GM10266 (cell line): ENCODE data around the gene HYAL2.

ENCODE experiments used
- DNase-seq: peaks from one replicate; pipeline ENCODE4 v3.0.0; 2012; ENCODE audit errors: extremely low spot score
- TF ChIP-seq, protein P1 (sequence below): IDR thresholded peaks from 2 replicates; pipeline ENCODE4 v1.5.1; 2012; ENCODE audit warnings: mild to moderate bottlenecking, low read depth; ENCODE audit not compliant: control insufficient read depth, insufficient read depth; ENCODE audit errors: missing control alignments

The HYAL2 gene

DNA sequence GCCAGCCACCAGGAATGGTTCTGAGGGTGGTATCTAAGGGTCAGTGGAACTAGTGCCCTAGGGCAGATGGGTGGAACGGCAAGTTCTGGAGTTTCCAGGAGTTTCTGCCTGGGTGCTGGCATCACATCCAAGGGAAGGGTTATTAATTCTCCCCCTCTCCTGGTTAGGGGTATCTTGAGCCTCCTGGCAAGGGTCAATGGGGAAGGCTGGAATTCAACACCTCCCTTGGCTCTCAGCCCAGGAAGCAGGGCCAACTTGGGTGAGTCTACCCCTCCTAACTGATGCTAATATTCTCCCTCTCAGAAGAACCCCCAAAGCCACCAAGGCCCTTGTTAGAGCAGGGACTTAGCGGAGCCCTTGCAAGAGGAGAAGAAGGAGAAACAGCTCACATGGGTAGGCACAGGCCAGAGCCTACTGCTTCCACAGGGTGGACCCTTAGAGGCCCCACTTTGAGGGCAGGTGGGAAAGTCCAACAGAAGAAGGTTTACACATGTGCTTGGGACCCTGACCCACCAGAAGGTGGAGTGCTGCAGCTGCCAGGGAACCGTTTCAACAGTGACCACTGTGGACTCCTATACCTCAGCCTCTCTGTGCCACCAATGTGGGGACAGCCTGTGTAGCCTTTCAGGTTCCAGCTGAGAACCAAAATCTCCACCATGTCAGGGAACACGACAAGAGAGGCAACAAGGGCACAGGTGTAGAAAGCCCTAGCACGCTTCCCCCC lies 33.4 kb upstream of the HYAL2 start:
- no peak for DNase-seq
- TF ChIP-seq, protein P1, sequence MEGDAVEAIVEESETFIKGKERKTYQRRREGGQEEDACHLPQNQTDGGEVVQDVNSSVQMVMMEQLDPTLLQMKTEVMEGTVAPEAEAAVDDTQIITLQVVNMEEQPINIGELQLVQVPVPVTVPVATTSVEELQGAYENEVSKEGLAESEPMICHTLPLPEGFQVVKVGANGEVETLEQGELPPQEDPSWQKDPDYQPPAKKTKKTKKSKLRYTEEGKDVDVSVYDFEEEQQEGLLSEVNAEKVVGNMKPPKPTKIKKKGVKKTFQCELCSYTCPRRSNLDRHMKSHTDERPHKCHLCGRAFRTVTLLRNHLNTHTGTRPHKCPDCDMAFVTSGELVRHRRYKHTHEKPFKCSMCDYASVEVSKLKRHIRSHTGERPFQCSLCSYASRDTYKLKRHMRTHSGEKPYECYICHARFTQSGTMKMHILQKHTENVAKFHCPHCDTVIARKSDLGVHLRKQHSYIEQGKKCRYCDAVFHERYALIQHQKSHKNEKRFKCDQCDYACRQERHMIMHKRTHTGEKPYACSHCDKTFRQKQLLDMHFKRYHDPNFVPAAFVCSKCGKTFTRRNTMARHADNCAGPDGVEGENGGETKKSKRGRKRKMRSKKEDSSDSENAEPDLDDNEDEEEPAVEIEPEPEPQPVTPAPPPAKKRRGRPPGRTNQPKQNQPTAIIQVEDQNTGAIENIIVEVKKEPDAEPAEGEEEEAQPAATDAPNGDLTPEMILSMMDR, result no peak

DNA sequence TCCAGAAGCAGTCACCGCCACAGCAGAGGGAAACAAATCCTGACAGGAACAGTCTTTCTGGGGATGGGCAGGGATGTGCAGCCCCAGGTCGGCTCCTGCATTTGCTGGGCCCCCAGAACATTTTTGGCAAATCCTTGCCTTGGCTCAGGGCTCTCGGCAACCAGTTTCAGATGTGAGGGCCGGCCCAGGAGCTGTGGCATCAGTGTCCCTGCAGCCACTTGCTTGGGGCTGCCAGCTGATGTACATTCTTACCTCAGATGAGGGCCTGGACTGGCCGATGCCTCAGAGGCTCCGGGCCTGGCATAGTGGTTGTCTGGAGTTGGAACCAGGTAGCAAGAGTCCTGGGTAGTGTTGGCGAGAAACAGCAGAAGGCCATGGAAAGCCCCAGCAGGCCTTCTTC lies 32.3 kb upstream of the HYAL2 start:
- TF ChIP-seq, protein P1, result no peak
- no peak for DNase-seq

DNA sequence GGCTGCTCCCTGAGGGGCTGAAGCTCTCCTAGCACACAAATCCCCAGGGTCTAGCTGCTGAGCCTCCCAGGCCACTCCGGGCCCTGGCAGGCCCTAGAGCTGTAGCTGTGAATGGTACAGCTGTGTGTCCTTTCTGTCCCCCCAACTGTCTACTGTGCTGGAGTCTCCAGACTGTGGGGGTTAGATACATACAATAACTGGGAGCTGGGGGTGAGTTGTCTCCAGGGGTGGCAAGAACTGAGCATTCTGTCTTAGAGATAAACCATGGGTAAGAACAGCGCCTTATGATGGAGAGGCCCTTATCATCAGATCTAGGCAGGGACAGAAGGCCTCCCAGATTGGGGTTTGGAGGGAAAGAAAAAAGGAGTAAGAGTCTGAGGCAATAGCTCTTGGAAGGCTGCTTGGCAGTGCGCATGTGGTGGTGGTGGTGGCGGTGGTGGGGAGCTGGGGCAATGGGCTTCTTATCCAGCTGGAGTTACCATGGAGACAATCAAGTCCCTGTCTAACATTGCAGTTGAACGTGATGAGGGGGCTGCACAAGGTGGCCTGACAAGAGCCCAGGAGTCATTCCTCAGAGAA lies 31.7 kb upstream of the HYAL2 start:
- DNase-seq, result no peak
- TF ChIP-seq, protein P1, result no peak

- no peak for DNase-seq
Measured at GRCh38 chr3:50353245-50354004, 30.9 kb upstream of the HYAL2 start.

GRCh38 chr3:50352781-50353180 lies 30.2 kb upstream of the HYAL2 start:
- DNase-seq, result no peak
- TF ChIP-seq, protein P1, result no peak

More at GRCh38 chr3:50353245-50354004, 30.9 kb upstream of the HYAL2 start:
- TF ChIP-seq, protein P1, result no peak

DNA sequence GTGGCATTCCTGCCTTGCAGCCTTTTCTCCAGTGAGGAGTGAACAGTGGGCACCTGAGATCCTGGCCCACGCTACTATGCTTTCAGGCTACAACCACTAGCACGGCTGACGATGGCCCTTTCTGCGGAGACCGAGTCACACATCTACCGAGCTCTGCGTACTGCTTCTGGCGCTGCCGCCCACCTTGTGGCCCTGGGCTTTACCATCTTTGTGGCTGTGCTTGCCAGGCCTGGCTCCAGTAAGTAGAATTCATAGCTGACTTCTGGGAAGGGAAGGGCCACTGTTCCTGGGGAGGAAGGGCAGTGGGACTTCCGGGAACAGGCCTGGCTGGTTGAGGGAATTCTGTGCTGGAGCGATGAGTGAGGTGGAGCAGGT lies 28.8 kb upstream of the HYAL2 start:
- DNase-seq, result no peak
- TF ChIP-seq, protein P1, result no peak
